ENCODE measurements around the gene HYAL3. TPM values are rescaled to one million over a fixed set of nuclear protein-coding genes. Genes with fewer than 3 reads are reported as not detected.
A peak's percentile ranks its signal among the peaks of the same experiment; 100 is the strongest.

The HYAL3 gene
- total RNA-seq, 1 donor from 2014 or later: 6.6 TPM

DNA sequence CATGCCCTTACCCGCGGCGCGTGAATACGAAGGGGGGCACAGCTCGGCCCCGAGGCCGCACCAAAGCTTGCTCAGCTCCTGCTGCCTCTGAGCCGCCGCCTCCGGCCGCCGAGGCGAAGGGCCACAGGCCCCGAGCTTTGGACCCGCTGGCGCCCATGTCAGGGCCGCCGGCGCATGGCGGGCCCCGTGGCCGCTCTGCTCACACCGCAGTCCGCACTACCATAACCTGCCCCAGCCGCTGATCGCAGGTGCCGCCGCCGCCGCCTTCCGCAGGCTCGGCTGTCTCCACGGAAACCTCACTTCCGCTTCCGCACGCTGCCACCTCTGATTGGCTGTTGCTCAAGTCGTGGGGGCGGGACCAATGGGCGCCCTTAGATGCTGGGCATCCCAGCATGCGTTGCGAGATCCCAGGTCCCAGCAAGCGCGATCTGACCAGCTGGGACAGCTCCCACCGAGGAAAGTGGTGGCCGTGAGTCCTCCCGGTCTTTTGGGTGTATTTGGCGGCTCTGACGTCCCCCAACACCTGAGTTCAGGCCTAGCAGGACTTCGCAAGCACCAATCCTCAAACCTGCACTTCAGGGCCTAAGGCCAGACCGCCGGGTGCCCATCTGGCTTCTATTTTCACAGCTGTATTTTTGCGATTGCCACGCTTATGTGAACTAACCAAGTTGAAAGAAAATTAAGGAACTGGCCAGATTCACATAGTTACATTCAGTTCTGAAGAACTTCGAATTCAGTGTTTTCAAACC lies 28.9 kb upstream of the HYAL3 start, which contains the start of gene TUSC2:
TUSC2 (minus strand) TSS at position 281 of the 749 bp plus-strand sequence; CDS start at position 157, 124 bp downstream.
- DNase-seq: peak; percentile 92

DNA sequence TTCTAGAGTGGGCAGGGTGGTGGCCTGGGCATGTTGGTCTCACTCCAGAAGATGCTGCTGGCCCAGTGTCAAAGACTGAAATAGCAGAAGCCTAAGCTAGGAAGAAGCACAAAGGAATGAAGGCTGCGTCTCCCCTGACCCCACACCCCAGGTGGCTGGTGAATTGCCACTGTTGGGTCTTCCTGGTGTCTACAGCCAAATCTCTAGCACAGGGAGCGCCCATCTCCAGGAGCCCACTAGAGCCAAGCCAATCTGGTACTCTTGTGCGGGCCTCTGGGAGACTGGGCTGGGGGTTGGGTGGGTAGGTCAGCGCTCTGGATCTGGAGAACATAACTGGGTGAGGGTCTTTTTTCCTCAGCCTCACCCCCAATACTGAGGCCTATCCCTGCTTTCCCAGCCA lies 27.9 kb upstream of the HYAL3 start:
- no peak for DNase-seq

GRCh38 chr3:50326182-50326541 lies 27.0 kb upstream of the HYAL3 start:
- no peak for DNase-seq

DNA sequence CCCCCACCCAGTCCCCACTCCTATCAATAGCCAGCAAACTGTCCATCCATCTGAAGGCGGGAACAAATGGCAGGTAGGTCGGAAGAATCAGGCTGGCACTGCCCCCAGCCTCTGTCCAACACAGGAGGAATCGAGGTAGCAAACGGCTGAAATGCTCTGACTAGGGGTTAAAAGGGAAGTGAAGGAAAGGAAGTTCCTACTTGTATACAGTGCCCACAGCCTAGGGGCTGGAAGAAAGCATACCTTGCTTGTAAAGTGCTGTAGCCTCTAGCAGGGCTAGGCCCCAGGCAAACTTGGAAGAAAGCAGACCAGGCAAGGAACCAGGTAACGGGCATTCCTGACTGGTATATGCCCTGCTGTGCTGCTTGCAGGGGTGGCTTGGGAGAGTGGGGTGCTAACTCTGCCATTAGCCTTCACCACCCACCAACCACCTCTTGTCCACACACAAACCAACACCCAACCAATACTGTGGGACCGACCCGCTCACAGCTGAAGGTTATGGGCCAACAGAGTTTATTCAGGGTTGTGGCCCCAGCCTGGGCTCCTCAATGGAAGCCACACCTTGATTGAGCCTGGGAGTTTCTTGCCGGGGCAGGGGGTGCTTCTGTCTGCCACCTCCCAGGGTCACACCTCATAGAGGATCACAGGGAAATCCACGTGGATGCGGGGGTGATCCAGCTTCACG lies 26.4 kb upstream of the HYAL3 start:
- DNase-seq: no peak

GRCh38 chr3:50325113-50325480 lies 25.9 kb upstream of the HYAL3 start:
- no peak for DNase-seq

DNA sequence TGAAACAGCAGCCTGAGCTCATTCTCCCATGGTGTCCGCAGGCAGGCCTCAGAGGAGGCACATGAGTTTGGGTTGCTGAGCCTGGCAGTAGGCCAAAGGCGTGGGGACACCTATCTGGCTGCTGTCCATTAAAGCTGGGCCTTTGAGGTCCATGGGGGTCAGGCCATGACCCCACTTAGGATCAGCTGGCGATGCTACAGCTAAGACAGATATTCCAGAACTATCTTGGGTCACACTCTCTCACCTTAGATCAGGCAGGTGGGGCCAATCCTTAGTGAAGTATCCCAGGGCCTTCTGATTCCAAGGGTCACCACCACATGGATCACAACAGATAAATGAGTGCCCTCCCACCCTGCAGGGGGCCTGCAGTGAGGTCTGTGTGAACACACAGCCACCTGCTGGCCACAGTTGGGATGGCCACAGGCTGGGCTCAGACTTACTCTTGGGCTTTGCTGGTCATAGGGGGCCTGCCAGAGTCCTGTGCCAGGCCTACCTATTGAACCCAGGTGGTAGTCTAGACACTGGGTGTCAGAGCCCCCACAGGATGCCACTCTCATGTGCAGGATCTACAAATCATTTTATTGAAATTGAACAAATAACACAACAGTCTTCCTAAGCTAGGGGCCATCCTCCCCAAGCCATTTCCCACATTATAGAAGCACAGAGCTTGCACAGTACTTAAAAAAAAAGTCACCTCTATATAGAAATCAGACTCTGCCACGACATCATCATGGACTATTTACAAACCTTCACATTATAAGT lies 25.3 kb upstream of the HYAL3 start:
- peak; percentile 33 for DNase-seq

- DNase-seq: no peak
Measured at GRCh38 chr3:50323614-50324199, 24.5 kb upstream of the HYAL3 start.

DNA sequence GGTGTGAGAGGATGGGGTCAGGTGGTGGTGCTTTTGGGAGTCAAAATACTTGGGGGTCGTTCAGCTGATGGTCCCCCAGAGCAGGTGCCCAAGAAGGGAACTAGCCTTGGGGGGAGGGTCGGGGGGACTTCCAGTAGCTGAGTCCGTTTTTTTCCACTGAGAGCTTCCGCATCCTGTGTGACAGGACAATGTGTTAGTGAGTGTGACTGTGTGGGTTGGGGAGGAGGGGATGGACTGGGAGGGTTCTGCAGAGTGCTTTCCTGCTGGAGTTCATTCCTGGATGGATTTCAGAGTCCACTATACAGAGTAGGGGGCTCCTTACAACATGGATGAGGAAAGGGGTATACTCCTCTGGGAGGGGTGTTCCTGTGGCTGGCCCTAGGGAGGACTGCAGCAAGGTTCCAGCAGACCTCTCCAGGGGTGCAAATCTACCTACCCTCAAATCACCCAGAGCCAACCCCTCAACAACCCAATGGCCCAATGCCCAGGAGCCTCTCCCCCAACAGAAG lies 23.9 kb upstream of the HYAL3 start:
- DNase-seq: no peak

DNA sequence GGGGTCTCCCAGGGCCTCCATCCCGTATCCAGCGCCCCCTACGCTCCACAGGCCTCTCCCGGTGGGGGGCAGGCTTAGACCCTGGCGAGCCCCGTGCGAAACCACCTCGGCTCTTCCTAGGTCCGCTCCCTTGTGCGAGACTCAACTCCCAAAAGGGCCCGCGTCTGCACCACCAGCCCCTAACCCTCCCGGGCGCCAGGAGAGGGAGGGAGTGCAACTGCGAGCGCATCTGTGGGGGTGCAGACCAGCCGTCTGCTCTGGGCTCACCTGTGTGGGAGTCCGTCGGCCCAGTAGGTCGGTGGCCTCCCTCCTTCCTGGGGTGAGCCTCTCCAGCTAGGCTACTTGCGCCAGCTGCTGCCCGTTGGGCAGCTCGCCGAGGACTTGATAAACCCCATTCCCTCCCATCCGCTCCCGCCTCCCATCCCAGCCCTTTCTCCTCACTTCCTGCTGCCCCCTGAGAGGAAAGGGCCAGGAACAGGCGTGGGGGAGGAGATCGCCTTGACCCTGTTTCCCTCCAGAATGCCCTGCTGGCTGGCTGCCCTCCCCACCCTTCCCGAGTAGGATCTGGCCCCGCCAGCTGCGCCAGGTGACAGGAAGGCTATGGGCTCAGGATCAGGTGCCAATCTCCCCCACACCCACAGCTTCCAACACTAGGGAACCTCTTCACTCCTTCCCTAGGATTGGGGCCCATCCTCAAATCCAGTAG lies 23.3 kb upstream of the HYAL3 start, which contains the start of gene HYAL2:
HYAL2 (minus strand) TSS at position 360 of the 706 bp plus-strand sequence. CDS start 2,256 bp downstream, outside the sequence.
- no peak for DNase-seq

DNA sequence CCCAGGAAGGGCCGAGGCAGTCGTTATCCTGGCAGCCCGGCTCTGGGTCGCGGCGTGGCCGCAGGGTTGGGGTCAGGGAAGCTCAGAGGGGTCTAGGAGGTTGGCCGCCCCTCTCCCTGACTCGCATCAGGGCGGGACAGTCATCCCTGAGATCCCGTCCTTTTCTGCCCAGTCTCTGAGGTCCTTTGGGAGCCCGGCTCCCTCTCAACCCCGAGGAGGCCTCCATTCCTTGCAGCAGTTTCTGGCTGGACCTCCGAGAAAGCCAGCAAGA lies 22.8 kb upstream of the HYAL3 start:
- no peak for DNase-seq

GRCh38 chr3:50321336-50322114 lies 22.3 kb upstream of the HYAL3 start:
- peak; percentile 86 for DNase-seq

GRCh38 chr3:50320853-50321335 lies 21.7 kb upstream of the HYAL3 start:
- DNase-seq: peak; percentile 81

DNA sequence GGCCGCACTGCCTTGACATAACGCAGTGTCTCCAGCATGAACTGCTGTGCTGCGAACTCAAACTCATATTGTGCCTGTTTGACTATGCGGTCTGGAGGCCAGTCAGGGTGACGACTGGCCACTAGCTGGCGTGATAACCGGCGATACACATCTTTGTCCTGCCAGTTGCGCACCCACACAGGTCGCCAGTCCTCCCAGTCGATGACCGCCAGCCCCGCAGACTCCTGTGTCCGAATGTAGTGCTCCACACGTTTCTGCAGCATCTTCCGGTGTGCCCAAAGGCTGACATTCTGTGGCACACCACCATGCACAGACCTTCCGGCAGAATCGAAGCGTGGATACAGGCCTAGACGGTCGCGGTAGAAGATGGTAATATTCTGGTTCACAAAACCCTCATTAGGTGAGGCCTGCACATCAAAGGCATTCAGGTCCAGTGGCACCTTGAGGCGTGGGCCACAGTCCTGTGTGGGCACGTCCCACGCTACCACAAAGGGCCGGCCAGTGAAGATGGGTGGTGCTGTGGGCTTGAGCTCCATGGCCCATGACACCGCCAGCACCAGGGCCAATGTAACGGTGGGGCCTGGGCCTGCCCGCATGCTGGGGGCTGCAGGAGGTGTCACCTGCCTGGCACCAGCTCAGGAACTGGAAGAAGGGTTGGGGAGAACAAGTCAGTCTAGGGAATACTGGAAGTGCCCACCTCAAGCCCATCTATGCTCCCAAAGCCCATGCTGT lies 20.9 kb upstream of the HYAL3 start:
- DNase-seq: no peak

- no peak for DNase-seq
Measured at GRCh38 chr3:50319181-50319893, 20.1 kb upstream of the HYAL3 start.

DNA sequence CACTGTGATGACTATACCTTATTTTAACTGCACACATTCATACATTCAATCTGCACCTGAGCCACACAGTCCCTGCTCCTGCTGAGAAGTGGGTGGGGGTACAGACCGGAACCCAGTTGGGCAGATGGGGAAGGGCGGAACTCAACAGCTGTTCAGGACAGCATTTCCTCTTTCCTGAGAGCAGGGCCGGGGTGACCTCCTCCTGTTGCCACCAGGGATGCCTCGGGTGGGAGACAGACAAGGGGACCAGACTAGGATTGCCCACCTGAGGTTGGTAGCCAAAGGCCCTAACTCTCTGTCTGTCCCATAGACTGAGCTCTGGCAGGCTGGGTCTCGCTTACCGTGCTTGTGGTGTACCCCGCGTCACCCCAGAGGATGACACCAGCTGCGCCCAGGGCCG lies 19.4 kb upstream of the HYAL3 start:
- no peak for DNase-seq

- no peak for DNase-seq
Measured at GRCh38 chr3:50318163-50318562, 19.0 kb upstream of the HYAL3 start.

DNA sequence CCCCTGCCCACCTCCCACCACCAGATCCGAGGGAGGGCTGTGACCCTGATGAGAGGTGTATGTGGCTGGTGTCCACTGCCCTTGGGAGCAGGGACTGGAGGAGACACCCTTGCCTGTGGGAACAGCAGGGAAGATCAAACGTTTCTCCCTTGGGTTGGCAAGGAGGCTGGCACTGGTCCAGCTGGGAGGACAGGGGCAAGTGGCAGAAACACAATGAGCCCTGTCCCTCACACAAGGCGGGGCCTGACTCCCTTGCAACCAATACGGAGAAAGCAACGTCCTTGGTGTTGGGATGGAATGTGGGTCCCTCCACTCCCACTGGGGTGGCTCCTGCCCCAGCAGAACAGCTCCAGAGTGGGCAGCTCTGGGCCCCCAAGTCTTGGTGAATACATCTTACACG lies 18.1 kb upstream of the HYAL3 start:
- no peak for DNase-seq

DNA sequence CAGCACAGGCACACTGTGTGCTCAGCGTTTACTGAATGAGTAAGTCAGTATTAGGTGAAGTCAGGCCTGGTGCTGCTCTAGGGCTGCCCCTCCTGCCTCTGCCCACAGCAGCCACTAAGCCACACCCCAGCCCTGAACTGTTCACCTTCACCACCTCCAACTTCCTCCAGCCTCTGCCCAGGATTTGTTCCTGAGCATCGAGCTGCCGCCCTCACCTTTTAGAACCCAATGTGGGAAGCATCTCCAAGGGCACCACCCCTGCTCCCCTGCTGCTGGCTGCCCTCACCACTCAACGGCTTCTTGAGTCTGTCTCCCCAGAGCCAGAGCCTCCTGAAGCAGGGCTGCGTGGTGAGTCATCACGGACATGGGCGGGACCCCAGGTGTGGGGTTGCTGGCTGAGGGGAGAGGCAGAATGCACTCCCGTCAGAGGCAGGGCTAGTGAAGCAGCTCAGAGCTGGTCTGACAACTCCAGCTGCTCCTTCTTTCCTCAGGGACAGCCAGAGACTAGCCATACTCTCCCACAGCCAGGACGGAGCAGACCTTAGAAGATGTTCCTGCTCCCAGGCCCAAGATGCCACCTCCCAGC lies 17.5 kb upstream of the HYAL3 start:
- no peak for DNase-seq

DNA sequence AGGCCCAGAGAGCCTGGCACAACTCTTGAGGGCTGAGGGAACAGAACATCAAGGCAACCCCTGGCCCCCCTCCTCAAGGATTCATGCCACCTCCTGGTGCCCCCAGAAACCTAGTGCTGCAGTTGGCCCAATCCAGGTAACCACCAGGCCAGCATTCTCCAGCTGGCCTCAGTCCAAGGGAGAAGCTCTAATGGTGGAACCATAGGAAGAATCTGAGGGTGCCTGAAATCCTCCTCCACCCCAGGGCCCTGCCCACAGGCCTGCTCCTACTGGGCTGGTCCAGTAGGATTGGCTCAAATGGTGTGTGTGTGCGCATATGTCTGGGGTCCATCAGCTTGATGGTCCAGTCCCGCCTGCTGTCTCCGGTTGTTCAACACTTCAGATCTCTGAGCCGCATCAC lies 15.6 kb upstream of the HYAL3 start:
- DNase-seq: no peak

All from occipital lobe (tissue), 2 donors.